ENCODE results near the gene LRP8.
A peak's percentile ranks its signal among the peaks of the same experiment; 100 is the strongest.

Gene LRP8

GRCh38 chr1:53321366-53321765, 6.5 kb downstream of the LRP8 start:
- peak; percentile 25 for DNase-seq

- DNase-seq = no peak
These were observed 7.2 kb downstream of the LRP8 start for GRCh38 chr1:53320646-53321045.

- DNase-seq = no peak
These were observed 8.4 kb downstream of the LRP8 start for GRCh38 chr1:53319296-53320101.

GRCh38 chr1:53317646-53318539, 10.0 kb downstream of the LRP8 start:
- DNase-seq = no peak

- peak; percentile 18 for DNase-seq
These were observed 10.9 kb downstream of the LRP8 start for GRCh38 chr1:53316766-53317581.

GRCh38 chr1:53316424-53316765, 11.5 kb downstream of the LRP8 start:
- no peak for DNase-seq

- DNase-seq = no peak
These were observed 12.1 kb downstream of the LRP8 start for GRCh38 chr1:53315456-53316423.

- no peak for DNase-seq
These were observed 12.8 kb downstream of the LRP8 start for GRCh38 chr1:53315046-53315445.

- no peak for DNase-seq
These were observed 13.3 kb downstream of the LRP8 start for GRCh38 chr1:53314606-53315005.

GRCh38 chr1:53314096-53314495, 13.8 kb downstream of the LRP8 start:
- no peak for DNase-seq

- DNase-seq = no peak
These were observed 14.3 kb downstream of the LRP8 start for GRCh38 chr1:53313556-53313955.

- DNase-seq = no peak
These were observed 16.1 kb downstream of the LRP8 start for GRCh38 chr1:53311702-53312305.

GRCh38 chr1:53310847-53311681, 16.8 kb downstream of the LRP8 start:
- no peak for DNase-seq

GRCh38 chr1:53309802-53310201, 18.1 kb downstream of the LRP8 start:
- DNase-seq = no peak

- no peak for DNase-seq
These were observed 19.4 kb downstream of the LRP8 start for GRCh38 chr1:53308506-53308905.

GRCh38 chr1:53307037-53307436, 20.8 kb downstream of the LRP8 start:
- no peak for DNase-seq

- no peak for DNase-seq
These were observed 21.7 kb downstream of the LRP8 start for GRCh38 chr1:53306168-53306567.

GRCh38 chr1:53305650-53306049, 22.2 kb downstream of the LRP8 start:
- DNase-seq = no peak

GRCh38 chr1:53304527-53304926, 23.3 kb downstream of the LRP8 start:
- no peak for DNase-seq

GRCh38 chr1:53303726-53304515, 23.9 kb downstream of the LRP8 start:
- DNase-seq = no peak
